Karpas-422 (cell line): ENCODE data around the gene FARS2. TPM values are rescaled to one million over a fixed set of nuclear protein-coding genes. Genes with fewer than 3 reads are reported as not detected.

Experiments used
- DNase-seq: peaks from one replicate; pipeline ENCODE4 v3.0.0-alpha.2; 2015
- H2AFZ ChIP-seq: fragments of 200-600 bp; sonication (generic); 2 replicates; pipeline ENCODE4 v1.6.1; 2014; ENCODE audit warnings: antibody characterized with exemption, low read length, mixed read lengths
- H3K27ac ChIP-seq: fragments of 200-600 bp; sonication (generic); 2 replicates; pipeline ENCODE4 v1.5.1; 2014; ENCODE audit warnings: mild to moderate bottlenecking, low read length, moderate library complexity
- H3K27me3 ChIP-seq: fragments of 200-600 bp; sonication (generic); 2 replicates; pipeline ENCODE4 v1.6.1; 2014; ENCODE audit warnings: low read length, mixed read lengths
- H3K36me3 ChIP-seq: fragments of 200-600 bp; sonication (generic); 2 replicates; pipeline ENCODE4 v1.6.1; 2014; ENCODE audit warnings: low read length, mixed read lengths; ENCODE audit not compliant: insufficient read depth
- H3K4me1 ChIP-seq: fragments of 200-600 bp; sonication (generic); 2 replicates; pipeline ENCODE4 v1.6.1; 2014; ENCODE audit warnings: mild to moderate bottlenecking, low read length, mixed read lengths
- H3K4me2 ChIP-seq: fragments of 200-600 bp; sonication (generic); 2 replicates; pipeline ENCODE4 v1.6.1; 2014; ENCODE audit warnings: low read length, low read depth, mild to moderate bottlenecking; ENCODE audit not compliant: poor library complexity, severe bottlenecking
- H3K4me3 ChIP-seq: fragments of 200-600 bp; sonication (generic); 2 replicates; pipeline ENCODE4 v1.5.1; 2014; ENCODE audit warnings: mild to moderate bottlenecking, antibody characterized with exemption, low read length, mixed read lengths
- H3K79me2 ChIP-seq: fragments of 200-600 bp; sonication (generic); 2 replicates; pipeline ENCODE4 v1.6.1; 2014; ENCODE audit warnings: mild to moderate bottlenecking, low read length, mixed read lengths
- H3K9ac ChIP-seq: fragments of 200-600 bp; sonication (generic); 2 replicates; pipeline ENCODE4 v1.6.0; 2014; ENCODE audit warnings: low read length
- H3K9me2 ChIP-seq: fragments of 200-600 bp; sonication (generic), shearing (Covaris generic); replicated peaks from 2 replicates; pipeline ENCODE4 v1.6.0; 2014; ENCODE audit warnings: mild to moderate bottlenecking, low read length, moderate library complexity; ENCODE audit not compliant: insufficient read depth
- H3K9me3 ChIP-seq: fragments of 300-700, 200-600 bp; sonication (generic); 2 replicates; pipeline ENCODE4 v1.6.1; 2014; ENCODE audit warnings: low read length, mixed read lengths
- H4K20me1 ChIP-seq: fragments of 200-600 bp; sonication (generic); 2 replicates; pipeline ENCODE4 v1.6.1; 2014; ENCODE audit warnings: mild to moderate bottlenecking, antibody characterized with exemption, low read length, low read depth; ENCODE audit not compliant: insufficient read depth
- total RNA-seq: library from RNA; depleted of rRNA; stranded (reverse); fragments of >200 nt; shearing (Covaris generic); gene quantifications from 2 replicates; pipeline ENCODE4 v1.2.3, GENCODE V29; 2014; ENCODE audit warnings: low replicate concordance

Gene FARS2
- total RNA-seq, 1 experiment from 2014 or later, result 9.0 TPM

DNA sequence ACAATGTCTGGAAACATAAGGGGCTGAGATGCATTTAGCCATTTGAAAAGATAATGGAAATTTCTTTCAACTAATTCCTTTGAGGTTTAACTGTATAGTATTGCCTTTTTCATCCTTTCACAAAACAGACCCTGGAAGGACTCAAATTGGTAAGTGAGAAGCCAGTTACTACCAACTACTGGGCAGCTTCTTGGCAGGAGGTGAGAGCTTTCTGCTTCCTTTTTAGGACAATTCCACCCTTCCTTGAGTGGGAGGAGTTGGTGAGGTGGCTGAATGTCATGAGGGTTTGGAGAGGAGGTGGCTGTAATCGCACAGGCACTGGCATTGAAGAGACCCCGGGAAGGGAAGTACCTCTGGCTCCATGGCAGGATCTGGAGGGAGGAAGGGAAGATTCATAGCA lies 404.4 kb downstream of the FARS2 start:
- H3K9me2 ChIP-seq, result no peaks in the 10 kb centered on the region
- H3K9ac ChIP-seq, result no peak overlapping the region
- no peaks in the 10 kb centered on the region for H4K20me1 ChIP-seq
- no peaks in the 10 kb centered on the region for H3K27me3 ChIP-seq
- H3K9me3 ChIP-seq, result no peaks in the 10 kb centered on the region
- H3K36me3 ChIP-seq, result no peaks in the 10 kb centered on the region
- peaks cover 59% of the 10 kb centered on the region for H3K4me1 ChIP-seq
- peak overlapping the region; percentile 45 for H3K27ac ChIP-seq
- peak overlapping the region; percentile 49 for H3K4me2 ChIP-seq
- no peak overlapping the region for H3K4me3 ChIP-seq
- DNase-seq, result no peak
- no peak overlapping the region for H2AFZ ChIP-seq
- H3K79me2 ChIP-seq, result no peaks in the 10 kb centered on the region

DNA sequence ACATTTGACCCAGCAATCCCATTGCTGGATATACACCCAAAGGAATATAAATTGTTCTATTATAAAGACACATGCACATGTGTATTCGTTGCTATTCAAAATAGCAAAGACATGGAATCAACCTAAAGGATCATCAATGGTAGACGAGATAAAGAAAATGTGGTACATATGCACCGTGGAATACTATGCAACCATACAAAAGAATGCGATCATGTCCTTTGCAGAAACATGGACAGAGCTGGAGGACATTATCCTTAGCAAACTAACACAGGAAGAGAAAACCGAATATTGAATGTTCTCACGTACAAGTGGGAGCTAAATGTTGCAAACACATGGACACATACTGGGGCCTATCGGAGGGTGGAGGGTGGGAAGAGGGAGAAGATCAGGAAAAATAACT lies 405.4 kb downstream of the FARS2 start:
- no peaks in the 10 kb centered on the region for H3K79me2 ChIP-seq
- no peaks in the 10 kb centered on the region for H3K36me3 ChIP-seq
- no peaks in the 10 kb centered on the region for H3K9me3 ChIP-seq
- no peak for DNase-seq
- H3K27ac ChIP-seq, result no peak overlapping the region
- H3K4me2 ChIP-seq, result no peak overlapping the region
- H3K27me3 ChIP-seq, result no peaks in the 10 kb centered on the region
- H3K4me3 ChIP-seq, result no peak overlapping the region
- peaks cover 64% of the 10 kb centered on the region for H3K4me1 ChIP-seq
- H4K20me1 ChIP-seq, result no peaks in the 10 kb centered on the region
- no peak overlapping the region for H3K9ac ChIP-seq
- H3K9me2 ChIP-seq, result no peaks in the 10 kb centered on the region
- no peak overlapping the region for H2AFZ ChIP-seq

DNA sequence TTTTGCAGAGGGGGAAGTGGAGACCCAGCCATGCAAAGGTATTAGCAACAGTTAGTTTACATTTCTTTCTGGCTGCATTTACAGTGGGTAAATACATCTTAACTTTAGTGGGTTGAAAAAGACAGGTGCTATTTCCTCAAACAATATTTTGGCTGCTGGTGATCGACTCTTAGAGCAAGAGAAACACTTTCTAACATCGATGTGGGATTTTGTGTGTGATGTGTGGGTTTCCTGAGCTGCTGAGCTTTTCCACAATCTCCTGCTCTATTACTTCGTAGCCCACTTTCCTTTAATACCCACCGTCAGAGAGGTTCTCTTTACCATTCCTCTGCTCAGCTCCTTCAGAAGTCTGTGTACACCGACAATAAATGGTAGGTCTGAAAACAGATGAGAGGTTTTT lies 406.4 kb downstream of the FARS2 start:
- DNase-seq, result no peak
- Histone ChIP-seq H3K4me1 (peaks cover 57% of the 10 kb centered on the region), H4K20me1 (no peaks in the 10 kb centered on the region), H3K27me3 (no peaks in the 10 kb centered on the region), H3K27ac (no peak overlapping the region), H2AFZ (no peak overlapping the region), H3K4me2 (no peak overlapping the region), H3K9ac (no peak overlapping the region), H3K9me3 (no peaks in the 10 kb centered on the region), H3K36me3 (no peaks in the 10 kb centered on the region), H3K9me2 (no peaks in the 10 kb centered on the region), H3K79me2 (no peaks in the 10 kb centered on the region), H3K4me3 (no peak overlapping the region)

DNA sequence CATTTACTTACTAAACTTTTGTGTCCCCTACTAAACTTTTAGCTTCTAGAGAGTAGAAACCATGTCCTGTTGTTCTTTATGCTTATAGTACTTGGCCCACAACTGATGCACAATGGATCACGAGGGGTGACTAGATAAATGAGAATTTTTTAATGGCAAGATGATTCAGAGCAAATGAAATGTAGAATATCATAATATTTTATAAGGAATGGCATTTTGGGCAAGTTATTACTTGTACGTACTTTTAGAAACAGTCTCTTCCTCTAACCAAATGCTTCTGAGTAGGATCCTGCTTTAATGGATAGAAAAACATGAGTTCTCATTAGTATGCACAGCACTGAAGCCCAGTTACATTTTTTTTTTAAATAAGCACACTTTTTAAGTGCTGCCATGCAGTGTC lies 409.1 kb downstream of the FARS2 start:
- no peaks in the 10 kb centered on the region for H3K79me2 ChIP-seq
- H3K9me3 ChIP-seq, result no peaks in the 10 kb centered on the region
- no peaks in the 10 kb centered on the region for H3K27me3 ChIP-seq
- H3K4me1 ChIP-seq, result peaks cover 31% of the 10 kb centered on the region
- peak overlapping the region; percentile 48 for H3K4me2 ChIP-seq
- H4K20me1 ChIP-seq, result no peaks in the 10 kb centered on the region
- H3K9me2 ChIP-seq, result no peaks in the 10 kb centered on the region
- no peaks in the 10 kb centered on the region for H3K36me3 ChIP-seq
- H2AFZ ChIP-seq, result peak overlapping the region; percentile 72; the same call in 1 of the 2 replicates
- H3K4me3 ChIP-seq, result no peak overlapping the region
- DNase-seq, result peak; percentile 43
- H3K27ac ChIP-seq, result peak overlapping the region; percentile 76
- no peak overlapping the region for H3K9ac ChIP-seq

DNA sequence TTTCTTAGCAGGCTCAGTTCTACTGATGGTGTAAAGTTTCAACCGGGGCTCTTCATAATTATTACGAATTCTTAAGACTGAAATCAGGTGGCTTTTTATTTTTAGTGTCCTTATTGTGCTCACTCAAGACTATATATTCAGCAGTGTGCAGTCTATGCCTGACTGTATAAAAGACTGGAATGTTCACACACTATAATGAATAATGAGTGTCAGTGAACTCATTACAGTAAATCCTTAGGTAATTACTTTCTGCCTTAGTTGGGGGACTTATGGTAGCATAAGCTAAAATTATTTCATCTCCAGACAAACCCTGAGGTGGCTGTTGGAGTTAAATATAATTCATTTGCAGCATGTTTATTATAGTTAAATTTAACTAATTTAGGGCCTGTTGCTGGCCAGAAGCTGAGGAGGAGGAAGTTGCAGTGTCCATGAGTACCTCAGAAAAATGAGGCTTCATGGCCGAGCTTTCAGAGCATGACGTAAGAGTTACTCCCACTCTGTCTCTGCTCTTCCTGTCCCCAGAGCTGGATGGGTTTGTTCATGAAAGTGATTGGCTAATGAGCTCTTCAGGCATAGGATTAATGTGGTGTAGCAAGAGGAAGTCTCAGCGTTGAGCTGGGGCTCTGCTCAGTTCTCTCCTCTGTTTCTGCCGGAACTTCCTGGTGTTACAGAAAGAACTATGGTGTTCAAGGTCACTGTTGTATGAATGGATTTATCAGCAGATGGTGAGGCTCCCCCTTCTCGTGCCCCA lies 409.7 kb downstream of the FARS2 start:
- Histone ChIP-seq H3K4me2 (peak overlapping the region; percentile 48), H3K9ac (peak overlapping the region; percentile 46), H3K27me3 (no peaks in the 10 kb centered on the region), H4K20me1 (no peaks in the 10 kb centered on the region), H3K4me3 (peak overlapping the region; percentile 40), H3K79me2 (no peaks in the 10 kb centered on the region), H3K27ac (peak overlapping the region; percentile 76), H3K4me1 (peaks cover 25% of the 10 kb centered on the region), H3K9me2 (no peaks in the 10 kb centered on the region), H3K36me3 (no peaks in the 10 kb centered on the region), H2AFZ (peak overlapping the region; percentile 72), H3K9me3 (no peaks in the 10 kb centered on the region)
- peak; percentile 87 for DNase-seq

DNA sequence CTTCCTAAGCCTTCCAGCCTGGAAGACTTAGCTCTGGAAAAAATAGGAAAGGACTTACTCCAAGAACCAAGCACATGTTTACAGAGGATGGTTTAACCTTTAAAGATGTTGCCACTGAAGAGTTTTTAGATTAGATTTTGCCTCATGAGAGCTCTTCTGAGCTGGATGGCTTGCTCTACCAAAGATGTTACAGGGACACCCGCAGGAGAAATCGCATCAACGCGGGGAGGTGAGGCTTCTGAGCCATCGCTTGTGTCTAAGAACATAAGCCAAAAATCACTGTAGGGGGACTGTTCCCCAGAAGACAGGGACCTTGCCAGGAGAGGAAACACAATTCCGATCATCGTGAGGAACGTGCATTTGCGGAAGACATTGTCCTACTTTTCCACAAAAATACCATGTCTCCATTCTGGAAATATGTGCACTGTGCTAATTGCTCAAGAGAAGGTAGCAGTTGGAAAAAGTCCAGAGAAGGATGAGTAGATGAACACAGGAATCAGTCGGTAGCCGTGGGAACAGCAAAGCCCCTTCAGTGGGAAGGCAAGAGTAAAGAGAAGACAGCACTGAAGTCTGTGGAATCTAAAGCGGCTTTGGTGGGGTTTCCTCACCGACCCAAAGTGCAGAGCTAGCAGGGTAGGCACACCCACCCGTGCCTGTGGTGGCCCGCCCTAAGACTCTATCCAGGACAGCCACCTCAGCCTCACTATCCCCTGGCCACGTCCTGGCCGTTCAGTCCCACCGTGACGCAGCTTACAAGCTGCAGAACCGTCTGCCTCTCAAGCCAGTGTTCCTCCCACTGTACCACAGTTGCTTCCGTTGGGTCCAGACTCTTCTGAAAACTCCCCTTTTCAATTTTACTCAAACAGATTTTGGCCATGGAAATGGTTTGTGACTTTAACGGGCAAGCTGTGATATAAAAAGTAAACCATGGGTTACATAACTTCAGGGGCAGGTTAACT lies 410.6 kb downstream of the FARS2 start:
- H3K9me2 ChIP-seq, result no peaks in the 10 kb centered on the region
- peak overlapping the region; percentile 76 for H3K27ac ChIP-seq
- H3K9me3 ChIP-seq, result no peaks in the 10 kb centered on the region
- DNase-seq, result peak; percentile 76
- peak overlapping the region; percentile 40 for H3K4me3 ChIP-seq
- no peaks in the 10 kb centered on the region for H3K36me3 ChIP-seq
- peak overlapping the region; percentile 72; the same call in 1 of the 2 replicates for H2AFZ ChIP-seq
- H3K79me2 ChIP-seq, result no peaks in the 10 kb centered on the region
- H4K20me1 ChIP-seq, result no peaks in the 10 kb centered on the region
- H3K27me3 ChIP-seq, result no peaks in the 10 kb centered on the region
- peak overlapping the region; percentile 48 for H3K4me2 ChIP-seq
- peaks cover 25% of the 10 kb centered on the region for H3K4me1 ChIP-seq
- H3K9ac ChIP-seq, result peak overlapping the region; percentile 46

DNA sequence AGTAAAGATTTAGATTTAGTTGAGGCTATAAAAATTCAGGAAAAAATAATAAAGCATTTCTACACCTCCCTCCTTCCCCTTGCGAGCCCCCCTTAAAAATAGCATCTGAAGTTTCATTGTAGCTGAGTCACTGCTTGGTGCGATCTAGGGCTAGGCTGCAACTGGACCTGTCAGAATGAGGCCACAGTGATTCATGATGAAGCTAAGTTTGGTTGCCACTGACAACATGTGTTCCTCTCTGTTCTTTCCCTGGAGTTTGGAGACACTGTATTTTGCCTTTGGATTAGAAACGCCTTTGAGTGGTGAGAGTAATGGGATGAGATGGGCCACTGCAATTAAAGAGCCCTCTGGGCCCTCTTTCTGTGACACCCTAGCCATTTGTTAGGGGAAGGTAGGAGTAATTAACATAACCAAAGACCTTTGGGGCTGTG lies 411.3 kb downstream of the FARS2 start:
- H3K27ac ChIP-seq, result no peak overlapping the region
- H3K9ac ChIP-seq, result no peak overlapping the region
- H4K20me1 ChIP-seq, result no peaks in the 10 kb centered on the region
- H3K4me3 ChIP-seq, result no peak overlapping the region
- H3K79me2 ChIP-seq, result no peaks in the 10 kb centered on the region
- no peaks in the 10 kb centered on the region for H3K9me3 ChIP-seq
- no peaks in the 10 kb centered on the region for H3K9me2 ChIP-seq
- H3K27me3 ChIP-seq, result no peaks in the 10 kb centered on the region
- H3K4me2 ChIP-seq, result no peak overlapping the region
- peaks cover 25% of the 10 kb centered on the region for H3K4me1 ChIP-seq
- no peak overlapping the region for H2AFZ ChIP-seq
- no peaks in the 10 kb centered on the region for H3K36me3 ChIP-seq
- DNase-seq, result no peak
